ENCODE measurements around the gene DRICH1. TPM values are rescaled to one million over a fixed set of nuclear protein-coding genes. Genes with fewer than 3 reads are reported as not detected.

The DRICH1 gene
- total RNA-seq, 2 experiments from 2014 or later, result 1.7 to 2.2 TPM

DNA sequence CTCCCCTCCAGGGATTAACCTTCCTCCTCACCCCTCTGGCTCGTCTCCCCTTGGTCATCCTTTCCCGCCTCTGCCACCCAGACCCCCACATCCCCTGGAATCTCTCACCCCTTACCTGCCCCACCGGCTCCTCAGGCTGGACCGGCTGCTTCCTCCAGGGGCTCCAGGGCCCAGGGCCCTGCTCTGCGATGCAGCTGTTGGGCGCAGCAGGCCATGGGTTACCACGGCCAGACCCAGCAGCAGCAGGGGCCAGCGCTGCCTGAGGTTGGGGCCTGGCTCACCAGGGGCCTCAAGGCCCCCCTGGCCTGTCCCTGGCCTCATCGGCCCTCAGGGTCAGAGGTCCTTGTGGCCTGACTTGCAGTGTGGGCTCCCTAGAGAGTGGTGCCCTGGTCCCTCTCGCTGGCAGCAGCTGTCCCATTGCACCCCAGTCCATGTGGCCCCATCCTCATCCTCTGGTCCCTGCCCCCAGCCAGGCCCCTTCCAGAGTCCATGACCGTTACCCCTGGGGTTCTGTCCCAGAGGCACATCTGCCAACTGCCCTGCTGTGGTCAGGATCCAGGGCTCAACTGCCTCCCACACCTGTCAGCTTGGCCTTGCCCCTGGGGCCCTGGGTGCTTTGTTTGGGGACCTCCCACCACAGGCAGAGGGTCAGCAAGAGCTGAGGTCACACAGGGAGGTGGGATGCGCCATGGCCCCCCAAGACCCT lies 52.1 kb downstream of the DRICH1 start, which contains the start of gene IGLL1:
TSS of gene IGLL1 (minus strand) at position 421 of the 706 bp plus-strand sequence. CDS start at position 321, 100 bp downstream.
- Histone ChIP-seq H3K27ac (ENCODE audit: low read depth in 1 of 2, low read length in 2 of 2) (no peak within 1 kb of the TSS), H3K27me3 (ENCODE audit: control insufficient read depth in 1 of 2, insufficient read depth in 2 of 2, low read length in 2 of 2) (peaks cover 11 to 24% of the 10 kb centered on the region in 2 experiments), H3K4me1 (ENCODE audit: insufficient read depth, low read length) (no peaks in the 10 kb centered on the region), H3K4me3 (ENCODE audit: low read length) (no peak within 1 kb of the TSS), H3K36me3 (ENCODE audit: insufficient read depth, low read length) (no peaks in the 10 kb centered on the region), H3K9me3 (ENCODE audit: control insufficient read depth in 1 of 2, insufficient read depth in 1 of 2, low read length in 2 of 2) (no peaks in the 10 kb centered on the region)
- H3K27me3 Mint-ChIP-seq, result peaks cover 64% of the 10 kb centered on the region
- H3K27ac Mint-ChIP-seq, result no peak within 1 kb of the TSS
- no peak for DNase-seq
- no peak within 1 kb of the TSS for H3K4me3 Mint-ChIP-seq
- ChIA-PET CTCF (no interaction called here), POLR2A (no interaction called here)
- intact Hi-C loops (cut with DNase I, micrococcal nuclease), result no loop called here
- TF ChIP-seq, protein P1, sequence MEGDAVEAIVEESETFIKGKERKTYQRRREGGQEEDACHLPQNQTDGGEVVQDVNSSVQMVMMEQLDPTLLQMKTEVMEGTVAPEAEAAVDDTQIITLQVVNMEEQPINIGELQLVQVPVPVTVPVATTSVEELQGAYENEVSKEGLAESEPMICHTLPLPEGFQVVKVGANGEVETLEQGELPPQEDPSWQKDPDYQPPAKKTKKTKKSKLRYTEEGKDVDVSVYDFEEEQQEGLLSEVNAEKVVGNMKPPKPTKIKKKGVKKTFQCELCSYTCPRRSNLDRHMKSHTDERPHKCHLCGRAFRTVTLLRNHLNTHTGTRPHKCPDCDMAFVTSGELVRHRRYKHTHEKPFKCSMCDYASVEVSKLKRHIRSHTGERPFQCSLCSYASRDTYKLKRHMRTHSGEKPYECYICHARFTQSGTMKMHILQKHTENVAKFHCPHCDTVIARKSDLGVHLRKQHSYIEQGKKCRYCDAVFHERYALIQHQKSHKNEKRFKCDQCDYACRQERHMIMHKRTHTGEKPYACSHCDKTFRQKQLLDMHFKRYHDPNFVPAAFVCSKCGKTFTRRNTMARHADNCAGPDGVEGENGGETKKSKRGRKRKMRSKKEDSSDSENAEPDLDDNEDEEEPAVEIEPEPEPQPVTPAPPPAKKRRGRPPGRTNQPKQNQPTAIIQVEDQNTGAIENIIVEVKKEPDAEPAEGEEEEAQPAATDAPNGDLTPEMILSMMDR (IDR thresholded peaks at IDR 0.05), result no peak
- no peaks in the 10 kb centered on the region for H3K9me3 Mint-ChIP-seq
- no peaks in the 10 kb centered on the region for H3K36me3 Mint-ChIP-seq (ENCODE audit: low read depth)
- no peaks in the 10 kb centered on the region for H3K4me1 Mint-ChIP-seq (ENCODE audit: low read depth)
- ATAC-seq (ENCODE audit: poor library complexity), result no peak

DNA sequence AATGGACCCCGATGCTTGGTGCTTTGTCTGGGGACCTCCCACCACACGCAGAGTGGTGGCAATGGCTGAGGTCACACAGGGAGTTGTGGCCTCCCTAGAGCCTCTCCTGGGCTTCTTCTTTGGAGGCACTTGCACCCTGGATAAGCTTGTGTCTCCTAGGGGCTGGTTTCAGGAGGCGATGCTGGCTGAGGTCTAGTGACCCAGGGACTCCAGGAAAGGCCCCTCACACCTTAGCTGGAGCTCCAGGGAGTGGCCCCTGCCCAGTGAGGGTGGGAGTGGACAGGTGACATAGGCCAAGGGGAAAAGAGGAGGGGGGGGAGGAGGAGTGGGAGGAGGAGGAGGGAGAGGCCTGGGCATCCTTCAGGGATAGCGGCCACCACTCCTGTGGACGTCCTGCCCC lies 52.8 kb downstream of the DRICH1 start:
- Histone ChIP-seq H3K9me3 (ENCODE audit: control insufficient read depth in 1 of 2, insufficient read depth in 1 of 2, low read length in 2 of 2) (no peaks in the 10 kb centered on the region), H3K4me3 (ENCODE audit: low read length) (no peak overlapping the region), H3K36me3 (ENCODE audit: insufficient read depth, low read length) (no peaks in the 10 kb centered on the region), H3K27ac (ENCODE audit: low read depth in 1 of 2, low read length in 2 of 2) (no peak overlapping the region), H3K27me3 (ENCODE audit: control insufficient read depth in 1 of 2, insufficient read depth in 2 of 2, low read length in 2 of 2) (peaks cover 11 to 24% of the 10 kb centered on the region in 2 experiments), H3K4me1 (ENCODE audit: insufficient read depth, low read length) (no peaks in the 10 kb centered on the region)
- ChIA-PET POLR2A (no interaction called here), CTCF (no interaction called here)
- Mint-ChIP-seq H3K4me3 (no peak overlapping the region), H3K27ac (no peak overlapping the region), H3K27me3 (peaks cover 59% of the 10 kb centered on the region), H3K36me3 (ENCODE audit: low read depth) (no peaks in the 10 kb centered on the region), H3K9me3 (no peaks in the 10 kb centered on the region), H3K4me1 (ENCODE audit: low read depth) (no peaks in the 10 kb centered on the region)
- ATAC-seq (ENCODE audit: poor library complexity) (no peak), DNase-seq (no peak)
- intact Hi-C loops (cut with DNase I, micrococcal nuclease), result no loop called here
- TF ChIP-seq, protein P1 (IDR thresholded peaks at IDR 0.05), result no peak

DNA sequence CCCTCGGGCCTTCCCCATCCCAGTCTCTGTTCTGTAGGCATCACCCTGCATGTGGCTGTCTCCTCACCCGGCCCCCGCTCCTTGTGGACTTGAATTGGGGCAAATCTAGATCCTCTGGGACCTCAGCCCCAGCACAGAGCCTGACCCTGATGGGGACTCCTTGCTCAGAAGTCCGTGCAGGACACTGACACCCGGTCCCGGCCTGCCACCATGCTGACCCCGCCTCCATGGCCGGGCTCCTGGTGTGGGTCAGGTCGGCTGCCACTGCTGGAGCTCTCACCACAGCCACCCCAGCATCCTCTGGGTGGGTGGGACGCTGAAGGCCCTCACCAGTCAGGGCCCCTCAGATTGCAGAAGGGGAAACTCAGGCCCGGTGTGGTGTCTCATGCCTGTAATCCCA lies 53.8 kb downstream of the DRICH1 start:
- Histone ChIP-seq H3K36me3 (ENCODE audit: insufficient read depth, low read length) (no peaks in the 10 kb centered on the region), H3K4me3 (ENCODE audit: low read length) (no peak overlapping the region), H3K9me3 (ENCODE audit: control insufficient read depth in 1 of 2, insufficient read depth in 1 of 2, low read length in 2 of 2) (no peaks in the 10 kb centered on the region), H3K27ac (ENCODE audit: low read depth in 1 of 2, low read length in 2 of 2) (no peak overlapping the region), H3K4me1 (ENCODE audit: insufficient read depth, low read length) (no peaks in the 10 kb centered on the region), H3K27me3 (ENCODE audit: control insufficient read depth in 1 of 2, insufficient read depth in 2 of 2, low read length in 2 of 2) (peaks cover 11 to 24% of the 10 kb centered on the region in 2 experiments)
- no peaks in the 10 kb centered on the region for H3K4me1 Mint-ChIP-seq (ENCODE audit: low read depth)
- H3K27ac Mint-ChIP-seq, result no peak overlapping the region
- H3K27me3 Mint-ChIP-seq, result peaks cover 56% of the 10 kb centered on the region
- ATAC-seq (ENCODE audit: poor library complexity) (no peak), DNase-seq (no peak)
- H3K4me3 Mint-ChIP-seq, result no peak overlapping the region
- TF ChIP-seq, protein P1 (IDR thresholded peaks at IDR 0.05), result no peak
- no peaks in the 10 kb centered on the region for H3K9me3 Mint-ChIP-seq
- no peaks in the 10 kb centered on the region for H3K36me3 Mint-ChIP-seq (ENCODE audit: low read depth)
- intact Hi-C loops (cut with DNase I, micrococcal nuclease), result no loop called here
- ChIA-PET POLR2A (no interaction called here), CTCF (no interaction called here)
